ENCODE measurements around the gene TAT. TPM values are rescaled to one million over a fixed set of nuclear protein-coding genes. Genes with fewer than 3 reads are reported as not detected.
A peak's percentile ranks its signal among the peaks of the same experiment; 100 is the strongest.

The TAT gene
- polyA plus RNA-seq, 3 donors = not detected

GRCh38 chr16:71565812-71566700 lies 10.8 kb downstream of the TAT start:
- Mint-ChIP-seq H3K4me1 (peaks cover 29% of the 10 kb centered on the region), H3K4me3 (peak overlapping the region; percentile 78 to 86), H3K27ac (peak overlapping the region; percentile 69 to 92 (median 86)), H3K27me3 (ENCODE audit: low read depth in 3 of 3) (peaks cover 14 to 20% (median 15%) of the 10 kb centered on the region in 3 donors), H3K36me3 (no peaks in the 10 kb centered on the region), H3K9me3 (peaks cover 9 to 23% (median 21%) of the 10 kb centered on the region in 7 donors)
- Histone ChIP-seq H3K27me3 (ENCODE audit: control insufficient read depth in 2 of 2, insufficient read depth in 2 of 2, low read length in 2 of 2) (no peaks in the 10 kb centered on the region), H3K9me3 (replicated peaks in 1 of 2; ENCODE audit: control insufficient read depth in 1 of 2, insufficient read depth in 1 of 2, low read length in 2 of 2) (peaks cover 15 to 21% of the 10 kb centered on the region in 2 donors), H3K4me3 (replicated peaks in 1 of 3; ENCODE audit: low read depth in 2 of 3, low read length in 3 of 3) (peak overlapping the region in 1 of 3 experiments; percentile 69), H3K4me1 (ENCODE audit: control insufficient read depth in 1 of 2, insufficient read depth in 2 of 2, low read length in 2 of 2) (peaks cover 27 to 29% of the 10 kb centered on the region in 2 donors), H3K9ac (ENCODE audit: insufficient read depth, low read length, poor library complexity, severe bottlenecking) (peak overlapping the region; percentile 55), H3K27ac (ENCODE audit: low read depth in 1 of 2, low read length in 2 of 2) (peak overlapping the region in 1 of 2 donors; percentile 65), H3K79me2 (ENCODE audit: insufficient read depth, low read length) (no peaks in the 10 kb centered on the region), H4K20me1 (ENCODE audit: insufficient read depth, low read length) (no peaks in the 10 kb centered on the region), H3K4me2 (replicated peaks; ENCODE audit: extremely low read depth, low read length, poor library complexity, severe bottlenecking) (peak overlapping the region; percentile 80), H3K36me3 (replicated peaks in 1 of 2; ENCODE audit: control insufficient read depth in 1 of 2, insufficient read depth in 2 of 2, low read length in 2 of 2) (no peaks in the 10 kb centered on the region), H2AFZ (ENCODE audit: insufficient read depth, low read depth, low read length, poor library complexity, severe bottlenecking) (peak overlapping the region; percentile 80)
- peak; percentile 18 to 49 (median 35) for DNase-seq
- intact Hi-C loops (cut with micrococcal nuclease) = no loop called here
- WGBS (ENCODE audit: insufficient coverage) = 100% methylated on average over 2 of the region's 9 CpGs
- TF ChIP-seq CTCF (IDR thresholded peaks at IDR 0.05) = no peak

GRCh38 chr16:71564335-71564967 lies 12.4 kb downstream of the TAT start:
- Mint-ChIP-seq H3K4me1 (peaks cover 33% of the 10 kb centered on the region), H3K4me3 (peak overlapping the region; percentile 78 to 86), H3K9me3 (peaks cover 11 to 29% (median 21%) of the 10 kb centered on the region in 7 donors), H3K36me3 (no peaks in the 10 kb centered on the region), H3K27me3 (ENCODE audit: low read depth in 3 of 3) (peaks cover 9 to 16% (median 9%) of the 10 kb centered on the region in 3 donors), H3K27ac (peak overlapping the region; percentile 69 to 92 (median 86))
- Histone ChIP-seq H3K4me2 (replicated peaks; ENCODE audit: extremely low read depth, low read length, poor library complexity, severe bottlenecking) (peak overlapping the region; percentile 80), H4K20me1 (ENCODE audit: insufficient read depth, low read length) (no peaks in the 10 kb centered on the region), H2AFZ (ENCODE audit: insufficient read depth, low read depth, low read length, poor library complexity, severe bottlenecking) (peak overlapping the region; percentile 80), H3K79me2 (ENCODE audit: insufficient read depth, low read length) (no peaks in the 10 kb centered on the region), H3K27ac (ENCODE audit: low read depth in 1 of 2, low read length in 2 of 2) (peak overlapping the region; percentile 65 to 75), H3K9ac (ENCODE audit: insufficient read depth, low read length, poor library complexity, severe bottlenecking) (peak overlapping the region; percentile 55), H3K4me1 (ENCODE audit: control insufficient read depth in 1 of 2, insufficient read depth in 2 of 2, low read length in 2 of 2) (peaks cover 27 to 29% of the 10 kb centered on the region in 2 donors), H3K4me3 (replicated peaks in 1 of 3; ENCODE audit: low read depth in 2 of 3, low read length in 3 of 3) (peak overlapping the region; percentile 26 to 69 (median 43)), H3K36me3 (replicated peaks in 1 of 2; ENCODE audit: control insufficient read depth in 1 of 2, insufficient read depth in 2 of 2, low read length in 2 of 2) (no peaks in the 10 kb centered on the region), H3K9me3 (replicated peaks in 1 of 2; ENCODE audit: control insufficient read depth in 1 of 2, insufficient read depth in 1 of 2, low read length in 2 of 2) (peaks cover 18 to 23% of the 10 kb centered on the region in 2 donors), H3K27me3 (ENCODE audit: control insufficient read depth in 2 of 2, insufficient read depth in 2 of 2, low read length in 2 of 2) (no peaks in the 10 kb centered on the region)
- TF ChIP-seq CTCF (IDR thresholded peaks at IDR 0.05) = no peak
- 5% methylated on average over 13 of the region's 19 CpGs for WGBS (ENCODE audit: insufficient coverage)
- intact Hi-C loops (cut with micrococcal nuclease) = no loop called here
- peak; percentile 76 to 86 (median 84) for DNase-seq

Measured in CD14-positive monocyte (primary cell).